DMS79 (cell line): ENCODE data around the gene KCNIP3.
A peak's percentile ranks its signal among the peaks of the same experiment; 100 is the strongest.

Source experiments
- DNase-seq: peaks from one replicate; lab custom pipeline; 2025; lab: John Stamatoyannopoulos, UW

The KCNIP3 gene

DNA sequence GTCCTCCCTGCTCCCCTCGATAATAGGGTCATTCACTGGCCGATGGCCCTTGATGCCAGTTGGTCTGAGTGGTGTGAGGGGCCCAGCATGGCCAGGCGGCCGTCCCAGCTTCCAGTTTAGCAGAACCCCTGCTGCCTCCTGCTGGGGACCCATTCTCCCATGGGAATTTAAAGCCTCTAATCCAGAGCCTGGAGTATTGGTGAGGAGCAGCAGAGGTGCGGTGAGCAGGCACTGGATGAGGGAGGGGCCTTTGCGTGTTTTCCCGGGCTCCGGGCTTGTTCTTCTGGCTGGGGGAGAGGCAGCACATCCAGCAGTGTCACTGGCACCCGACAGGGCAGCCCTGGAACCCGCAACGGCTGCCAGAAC is 17.4 kb downstream of the KCNIP3 start:
- no peak for DNase-seq

DNA sequence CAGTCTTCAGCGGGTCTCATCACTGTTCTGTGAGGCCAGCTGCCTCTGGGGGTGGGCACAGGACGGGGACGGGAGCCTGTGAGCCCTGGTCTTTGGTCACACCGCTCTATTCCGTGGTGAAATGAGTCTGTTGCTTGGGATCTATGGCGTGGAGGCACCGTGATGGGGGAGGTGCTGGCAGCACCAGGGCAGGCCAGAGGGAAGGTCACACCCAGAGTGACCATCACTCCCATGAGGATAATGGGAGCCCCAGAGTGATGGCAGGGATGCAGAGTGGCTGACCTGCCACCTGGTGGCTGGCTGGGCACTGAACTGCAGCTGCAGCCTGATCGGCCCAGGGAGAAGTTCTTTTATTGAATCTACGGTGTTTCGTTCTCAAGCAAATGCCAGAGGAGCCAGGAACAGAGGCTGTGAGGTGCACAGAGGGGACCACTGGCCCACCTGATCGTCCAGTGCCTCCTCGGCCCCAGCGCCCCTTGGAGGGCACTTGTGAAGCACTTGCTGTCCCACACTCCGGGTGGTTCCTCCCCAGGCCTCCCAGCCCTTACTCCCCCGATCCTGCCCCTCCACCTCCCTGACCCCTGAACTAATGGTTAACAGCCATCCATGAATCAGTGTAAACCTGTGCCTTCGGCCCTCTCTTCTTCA is 17.9 kb downstream of the KCNIP3 start:
- no peak for DNase-seq

DNA sequence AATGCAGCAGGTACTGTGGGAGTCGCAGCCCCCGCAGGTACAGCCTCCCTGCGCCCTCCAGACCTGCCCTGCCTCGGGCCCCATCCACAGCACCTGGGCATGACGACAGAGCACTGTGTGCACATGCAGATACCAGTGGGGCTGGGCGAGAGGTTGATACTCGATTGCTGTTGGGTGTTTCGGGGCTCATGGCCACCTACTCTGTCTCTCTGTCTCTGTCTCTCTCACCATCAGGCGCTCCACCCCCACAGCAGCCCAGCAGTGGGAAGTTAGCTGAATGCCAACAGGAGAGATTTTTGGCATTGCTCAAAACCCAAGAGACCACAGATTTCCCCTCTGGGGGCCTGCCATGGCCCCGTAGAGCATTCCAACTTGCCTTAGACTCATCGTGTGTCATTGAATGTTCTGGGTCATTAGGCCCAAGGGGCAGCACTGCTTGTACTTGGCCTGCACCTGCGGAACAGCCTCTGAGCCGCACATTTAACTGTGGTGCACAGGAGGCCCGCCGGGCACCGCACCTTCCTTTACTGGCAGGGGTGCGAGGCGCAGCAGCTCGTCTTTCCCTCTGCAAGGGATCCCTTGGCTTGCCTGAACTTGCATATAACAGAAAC is 18.8 kb downstream of the KCNIP3 start:
- DNase-seq, result no peak

DNA sequence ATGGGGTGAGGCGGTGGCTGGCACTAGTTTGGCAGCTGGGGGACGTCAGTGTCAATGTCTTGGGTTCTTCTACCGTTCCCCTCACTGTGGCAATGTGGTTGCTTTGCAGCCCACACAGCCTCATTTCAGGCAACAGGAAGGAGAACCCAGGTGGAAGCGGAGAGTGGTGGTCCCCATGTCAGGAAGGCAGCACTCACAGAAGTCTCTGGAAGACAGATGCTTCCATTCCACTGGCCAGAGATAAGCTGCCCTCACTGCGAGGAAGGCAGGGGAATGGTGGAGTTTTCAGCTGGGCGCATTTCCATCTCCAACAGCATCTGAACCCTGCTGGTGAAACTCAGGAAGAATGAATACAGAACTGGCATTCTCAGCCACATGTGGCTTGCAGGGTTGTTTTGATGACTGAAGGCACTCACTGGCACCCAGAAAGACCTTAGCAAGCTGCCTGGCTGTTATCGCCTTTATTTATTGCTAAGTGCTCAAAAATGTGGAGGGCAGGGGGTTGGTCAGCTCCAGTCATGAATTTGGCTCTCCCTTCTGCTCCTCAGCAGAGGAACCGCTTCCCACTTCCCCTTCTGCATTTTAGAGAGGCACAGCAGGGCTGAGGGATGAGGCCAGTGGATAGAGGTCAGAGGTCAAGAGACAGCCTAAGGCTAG is 19.4 kb downstream of the KCNIP3 start:
- DNase-seq, result no peak

DNA sequence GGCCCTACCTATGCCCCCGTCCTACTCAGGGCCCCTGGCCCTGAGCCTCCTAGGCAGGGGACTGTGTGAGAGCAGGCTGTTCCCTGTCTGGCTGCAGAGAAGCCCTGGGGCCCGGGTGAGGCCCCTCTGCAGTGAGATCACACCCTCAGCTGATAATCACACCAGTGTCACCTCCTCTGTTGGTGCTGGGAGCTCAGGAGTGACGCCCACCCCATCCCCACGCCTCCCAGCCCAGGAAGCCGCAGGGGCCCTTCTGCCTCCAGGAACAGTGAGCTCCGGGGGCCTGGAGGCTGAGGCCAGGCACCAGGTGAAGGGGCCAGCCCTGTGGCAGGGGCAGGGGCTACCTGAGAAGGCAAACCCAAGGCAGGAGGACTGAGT is 20.0 kb downstream of the KCNIP3 start:
- DNase-seq, result no peak

DNA sequence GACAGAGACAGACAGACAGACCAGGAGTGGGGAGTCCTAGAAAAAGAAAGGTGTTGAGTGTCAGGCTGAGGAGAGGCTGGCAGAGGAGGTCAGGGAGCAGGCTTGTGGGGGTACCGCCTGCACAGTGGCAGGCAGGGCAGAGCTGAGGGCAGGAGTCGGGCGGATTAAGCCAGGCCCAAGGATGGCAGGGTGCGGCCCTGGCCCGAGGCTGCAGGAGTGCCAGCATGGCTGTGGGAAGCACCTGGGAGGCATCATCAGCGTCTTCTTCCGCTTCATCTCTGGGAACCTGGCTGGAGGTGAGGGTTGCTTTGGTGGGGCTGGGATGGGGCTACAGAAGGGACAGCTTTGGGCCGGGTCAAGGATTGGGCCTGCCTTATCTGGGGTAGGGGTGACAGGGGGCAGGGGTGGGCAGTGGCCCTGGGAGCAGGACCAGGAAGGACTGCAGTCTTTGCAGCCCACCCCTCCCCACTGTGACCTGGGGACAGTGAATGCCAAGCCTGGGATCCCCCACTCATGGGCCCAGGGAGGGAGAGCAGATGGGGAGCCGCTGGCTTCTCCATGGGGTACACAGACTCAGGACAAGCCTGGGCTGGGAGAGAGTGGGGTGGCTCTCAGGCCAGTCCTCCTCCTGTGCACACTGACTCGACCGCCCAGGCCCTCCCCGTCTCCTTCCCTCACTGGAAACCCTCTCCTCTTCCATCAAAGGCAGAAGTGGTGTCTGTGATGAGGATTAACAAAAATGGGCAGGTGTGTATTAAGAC is 20.7 kb downstream of the KCNIP3 start:
- no peak for DNase-seq

DNA sequence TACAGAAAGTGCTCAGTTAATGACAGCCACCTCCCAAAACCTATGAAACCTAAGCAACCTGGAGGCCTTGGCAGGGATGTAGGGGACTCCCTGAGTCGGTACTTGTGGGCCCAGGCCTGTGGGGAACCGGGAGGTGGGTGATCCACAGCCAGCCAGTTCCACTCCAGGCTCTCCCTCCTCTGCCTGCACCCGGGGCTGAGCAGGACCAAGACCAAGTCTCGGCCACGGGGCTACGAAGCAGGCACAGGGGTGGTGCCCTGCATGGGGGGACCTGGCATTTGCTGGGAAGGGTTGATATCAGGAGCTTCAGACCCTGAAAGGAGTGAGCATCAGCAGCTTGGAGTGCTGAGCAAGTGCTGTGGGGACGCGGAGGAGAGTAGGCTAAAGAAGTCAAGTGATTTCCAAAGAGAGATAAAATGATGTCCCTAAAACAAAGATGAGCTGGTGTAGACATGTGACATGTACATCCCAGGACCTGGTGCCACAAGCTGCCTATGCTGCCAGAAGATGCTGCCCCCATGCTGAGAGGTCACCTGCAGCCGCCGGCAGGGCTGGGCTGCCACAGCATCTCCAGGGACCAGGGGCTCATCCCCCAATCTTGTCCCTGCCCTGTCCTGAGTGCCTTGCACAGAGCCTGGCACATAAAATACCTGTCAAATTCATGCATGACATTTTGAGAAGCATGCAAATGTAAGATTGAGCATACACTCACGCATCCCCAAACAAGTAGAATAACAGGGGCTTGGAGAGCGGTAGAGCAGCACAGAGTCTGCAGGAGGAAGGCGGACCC is 21.5 kb downstream of the KCNIP3 start:
- no peak for DNase-seq

DNA sequence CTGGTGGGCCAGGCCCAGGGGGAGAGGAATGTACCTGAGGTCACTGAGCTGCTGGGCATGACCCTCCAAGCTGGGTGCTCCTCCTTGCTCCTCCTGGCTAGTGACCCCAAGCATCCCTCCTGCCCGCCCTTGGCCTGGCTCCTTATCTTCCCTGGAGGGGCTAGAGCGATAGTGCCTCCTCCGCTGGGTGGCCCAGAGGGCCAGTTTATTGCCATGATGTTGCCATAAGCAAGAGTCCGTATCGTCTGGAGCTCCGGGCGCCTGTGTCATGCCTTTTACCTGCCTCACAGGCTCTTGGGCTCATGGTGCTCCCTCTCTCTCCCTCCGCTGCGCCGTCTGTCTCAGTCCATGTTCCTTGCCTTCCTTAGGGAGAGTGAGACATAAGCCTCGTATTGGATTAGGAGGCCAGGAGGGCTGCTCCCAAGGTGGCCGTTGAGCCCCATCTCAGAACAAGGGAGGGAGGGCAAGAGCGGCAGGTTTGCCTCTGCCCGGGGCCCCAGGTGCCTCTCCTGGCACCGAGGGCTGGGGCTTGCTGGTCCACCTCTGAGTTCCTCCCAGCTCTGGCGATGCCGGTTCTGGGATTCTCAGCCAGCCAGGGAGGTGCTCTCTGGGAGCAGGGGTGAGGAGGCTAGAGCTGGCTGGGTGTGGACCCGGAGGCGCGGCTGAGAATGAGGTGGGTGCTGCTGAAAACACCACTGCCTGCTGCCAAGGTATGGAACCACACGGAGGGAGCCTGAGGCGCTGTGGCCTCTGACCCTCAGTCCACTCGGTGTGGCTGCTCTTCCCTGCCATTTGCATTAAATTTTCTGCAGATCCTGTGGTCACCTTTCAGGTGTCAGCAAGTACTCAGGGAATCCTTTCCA is 22.6 kb downstream of the KCNIP3 start:
- DNase-seq, result no peak

DNA sequence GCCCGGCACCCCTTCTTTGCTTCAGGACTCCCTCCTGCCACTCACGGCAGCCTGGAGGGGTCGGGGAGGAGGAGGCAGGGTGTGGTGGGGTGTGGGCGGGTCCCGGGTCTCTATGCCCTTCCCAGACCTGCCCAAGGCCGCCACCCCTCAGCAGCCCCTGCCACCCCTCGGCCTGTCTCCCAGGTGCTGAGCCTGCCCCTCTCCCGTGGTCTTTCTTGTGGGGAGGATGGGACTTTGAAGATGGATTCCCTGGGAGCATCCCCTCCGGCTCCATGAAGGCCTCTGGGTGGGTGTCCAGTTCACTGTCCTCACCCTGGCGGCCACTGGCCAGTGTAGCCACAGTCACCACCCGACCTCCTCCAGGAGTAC is 23.2 kb downstream of the KCNIP3 start:
- no peak for DNase-seq

DNA sequence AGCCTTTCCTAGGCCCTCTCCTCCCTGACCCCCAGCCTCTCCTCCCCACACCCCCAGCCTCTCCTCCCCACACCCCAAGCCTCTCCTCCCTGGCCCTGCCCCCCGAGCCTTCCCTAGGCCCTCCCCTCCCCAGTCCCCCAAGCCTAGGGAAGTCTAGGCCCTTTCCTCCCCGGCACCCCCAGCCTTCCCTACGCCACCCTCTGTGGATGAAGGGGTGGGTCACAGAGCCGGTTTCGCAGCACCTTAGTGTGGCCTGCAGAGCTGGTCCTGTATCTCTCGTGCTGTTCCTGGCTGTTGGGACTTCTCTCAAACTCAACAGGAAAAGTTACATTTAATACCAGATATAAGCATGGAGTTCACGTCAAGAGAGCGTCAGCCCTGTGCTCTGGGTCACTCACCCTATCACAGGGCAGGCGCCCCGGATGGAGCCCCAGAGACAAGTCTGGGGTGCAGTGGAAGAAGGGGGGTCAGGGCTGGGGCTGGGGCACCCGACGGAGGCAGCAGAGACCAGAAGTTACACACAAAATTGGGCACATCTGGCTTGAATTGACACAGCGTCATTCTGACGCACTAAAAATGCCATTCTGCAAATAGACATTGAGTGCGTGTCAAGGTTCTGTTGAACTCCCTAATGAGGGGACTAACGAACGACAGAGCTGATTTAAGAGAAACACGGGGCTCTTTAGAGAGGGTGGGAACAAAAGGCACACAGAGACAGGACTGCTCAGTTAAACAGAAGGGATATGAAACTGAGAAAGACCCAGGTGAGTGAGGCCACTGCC is 24.0 kb downstream of the KCNIP3 start:
- DNase-seq, result no peak

DNA sequence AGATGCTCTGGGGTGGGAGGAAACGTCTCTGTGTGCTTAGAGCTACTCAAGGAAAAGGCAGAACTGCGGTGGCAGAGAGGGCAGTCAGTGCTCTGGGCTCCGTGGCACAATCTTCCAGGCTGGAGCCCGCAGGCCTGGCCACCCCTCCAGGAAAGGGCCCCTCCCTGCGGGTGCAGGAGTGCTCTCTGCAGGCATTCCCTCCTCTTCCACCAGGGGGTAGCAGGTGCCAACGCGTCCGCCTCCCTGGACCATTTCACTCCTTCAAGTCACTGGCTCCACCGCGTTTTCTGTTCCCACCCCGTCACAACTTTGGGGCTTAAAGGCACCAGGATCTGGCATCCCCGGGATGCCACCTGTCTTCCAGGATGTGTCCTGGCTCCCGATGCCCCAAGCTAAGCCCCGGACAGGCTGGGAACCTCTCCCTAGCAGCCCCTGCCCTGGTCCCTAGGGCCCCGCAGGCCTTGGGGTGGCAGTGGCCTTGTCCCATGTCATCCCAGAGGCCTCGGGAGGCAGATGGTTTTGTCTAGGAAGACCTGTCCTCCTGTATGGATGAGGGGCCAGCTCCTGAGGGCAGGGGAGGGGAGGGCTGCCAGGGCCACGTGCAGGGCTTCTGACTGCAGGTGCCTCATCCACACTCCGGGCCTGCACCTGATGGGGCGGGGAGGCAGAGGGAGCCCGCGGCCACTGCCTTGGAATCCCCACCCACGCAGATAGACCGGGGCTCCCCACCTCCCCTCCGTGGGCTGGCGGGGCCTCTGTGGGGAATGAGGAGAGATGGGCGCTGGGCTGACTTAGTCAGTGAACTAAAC is 26.4 kb downstream of the KCNIP3 start:
- DNase-seq, result peak; percentile 20

DNA sequence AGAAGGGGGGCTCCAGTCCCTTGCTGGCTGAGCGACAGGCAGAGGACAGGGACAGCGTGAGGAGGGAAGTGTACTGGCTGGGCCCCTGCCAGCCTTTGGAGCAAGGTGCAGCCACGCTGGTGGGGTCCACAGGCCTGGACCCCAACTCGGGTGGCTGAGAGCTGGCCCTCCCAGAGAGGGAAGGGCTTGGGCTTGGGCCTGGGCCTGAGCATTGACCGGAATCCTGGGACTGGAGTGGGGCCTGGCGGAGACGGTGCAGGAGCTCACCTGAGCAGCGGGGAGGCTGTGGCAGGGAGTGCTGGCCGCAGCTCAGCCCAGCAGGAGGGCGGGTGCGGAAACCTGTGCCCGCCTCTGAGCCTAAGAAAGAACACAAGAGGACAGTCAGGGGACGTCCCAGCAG is 27.9 kb downstream of the KCNIP3 start:
- DNase-seq, result no peak

DNA sequence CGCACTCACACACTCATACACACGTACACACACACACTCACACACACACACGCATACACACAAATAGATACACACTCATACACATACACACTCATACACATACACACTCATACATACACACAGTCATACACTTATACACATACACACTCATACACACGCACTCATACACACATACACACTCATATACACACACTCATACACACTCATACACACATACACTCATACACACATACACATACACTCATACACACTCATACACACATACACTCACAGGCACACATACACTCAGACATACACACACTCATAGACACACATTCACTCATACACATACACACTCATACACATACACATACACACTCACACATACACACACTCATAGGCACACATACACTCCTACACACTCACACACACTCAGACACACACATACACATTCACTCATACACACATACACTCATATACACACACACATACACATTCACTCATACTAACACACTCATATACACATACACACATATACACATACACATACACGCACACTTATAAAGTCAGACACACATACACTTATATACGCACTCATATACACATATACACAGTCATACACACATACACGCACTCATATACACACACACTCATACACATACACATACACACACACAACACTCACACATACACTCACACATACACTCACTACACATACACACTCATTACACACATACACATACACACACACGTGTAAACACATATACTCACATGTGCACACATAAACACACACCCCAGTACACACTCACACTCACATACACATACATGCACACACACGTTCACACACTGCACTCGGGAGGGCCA is 28.7 kb downstream of the KCNIP3 start:
- no peak for DNase-seq

DNA sequence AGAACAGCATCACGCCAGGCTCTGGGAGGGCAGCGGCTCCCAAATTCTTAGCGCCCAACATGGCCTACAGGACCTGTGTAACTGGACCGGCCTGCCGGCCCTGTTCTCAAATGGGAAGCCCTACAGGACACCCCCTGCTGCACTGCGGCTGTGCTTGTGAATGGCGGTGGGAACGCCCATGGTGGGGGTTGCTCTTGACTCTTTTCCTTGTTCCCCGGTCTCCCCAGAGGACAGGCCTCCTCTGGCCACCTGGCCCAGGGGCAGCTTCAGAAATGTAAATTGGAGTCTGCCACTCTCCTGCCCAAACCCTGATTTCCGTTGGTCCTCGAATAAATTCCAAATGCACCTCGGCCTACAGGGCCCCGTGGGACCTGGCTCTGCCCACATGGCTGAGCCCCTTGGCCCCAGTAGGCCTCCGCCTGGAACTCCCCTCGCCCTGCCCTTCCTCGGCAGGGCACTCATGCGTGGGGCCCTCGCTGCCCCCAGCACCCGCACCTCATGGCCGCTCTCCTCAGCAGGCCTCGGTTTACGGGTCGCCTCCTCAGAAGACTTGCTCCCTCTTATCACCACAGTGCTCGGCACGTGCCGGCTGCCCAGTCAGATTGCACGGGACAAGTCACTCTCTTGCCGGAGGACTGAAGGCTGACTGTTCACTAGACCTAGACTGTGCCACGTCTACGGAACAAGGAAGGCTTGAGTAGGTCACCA is 29.4 kb downstream of the KCNIP3 start:
- DNase-seq, result no peak

DNA sequence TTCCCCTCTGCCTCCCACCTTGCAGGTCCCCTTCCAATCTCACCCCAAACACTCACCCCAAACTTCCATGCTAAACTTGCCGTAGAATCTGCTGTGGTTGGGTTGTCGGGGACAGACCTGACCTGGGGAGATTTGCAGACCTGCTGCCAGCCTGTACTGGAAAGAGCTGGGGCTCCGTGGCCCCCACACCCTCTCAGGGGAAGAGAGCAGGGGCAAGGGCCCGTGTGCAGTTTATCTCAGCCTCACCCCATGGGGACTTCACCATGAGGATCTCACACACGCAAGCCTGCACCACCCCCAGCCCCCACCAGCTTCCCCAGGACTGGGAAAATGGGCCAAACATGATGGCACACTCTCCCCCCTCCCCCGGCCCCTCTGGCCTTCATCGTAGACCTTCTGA is 30.7 kb downstream of the KCNIP3 start:
- DNase-seq, result no peak

DNA sequence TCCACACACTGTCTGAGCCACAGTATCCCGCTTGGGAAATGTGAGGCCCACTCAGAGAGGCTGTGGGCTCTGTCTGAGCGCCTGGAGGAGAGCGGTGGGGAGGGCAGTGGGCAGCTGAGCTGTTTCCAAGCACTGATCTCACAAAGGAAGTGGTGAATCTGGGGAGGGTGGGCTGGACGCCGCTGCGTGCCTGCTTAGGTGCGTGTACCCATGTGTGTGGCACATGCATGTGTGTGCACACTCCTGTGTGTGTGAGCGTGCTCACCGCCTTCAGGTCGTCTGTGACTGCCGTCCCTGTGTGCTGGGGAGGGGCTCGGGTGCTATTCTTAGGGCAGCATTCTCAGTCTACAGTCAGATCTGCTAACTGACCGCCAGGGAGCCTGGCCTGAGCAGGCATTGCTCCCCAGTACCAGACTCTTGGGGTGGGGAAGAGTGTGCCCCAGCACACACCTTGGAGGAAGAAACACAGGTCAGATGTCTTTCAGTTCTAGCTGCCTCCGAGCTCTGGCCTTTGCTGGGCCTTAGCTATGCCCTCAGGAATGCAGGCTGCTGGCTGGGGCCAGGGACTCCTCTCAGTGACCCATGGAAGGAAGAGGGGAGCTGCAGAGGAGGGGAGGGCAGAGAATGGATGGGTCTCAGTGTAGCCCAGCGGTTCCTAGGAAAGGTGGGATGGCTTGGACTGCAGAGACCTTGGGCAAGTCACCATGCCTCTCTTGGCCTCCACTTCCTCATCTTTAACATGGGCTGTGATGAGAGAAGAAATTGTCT is 31.4 kb downstream of the KCNIP3 start:
- no peak for DNase-seq

DNA sequence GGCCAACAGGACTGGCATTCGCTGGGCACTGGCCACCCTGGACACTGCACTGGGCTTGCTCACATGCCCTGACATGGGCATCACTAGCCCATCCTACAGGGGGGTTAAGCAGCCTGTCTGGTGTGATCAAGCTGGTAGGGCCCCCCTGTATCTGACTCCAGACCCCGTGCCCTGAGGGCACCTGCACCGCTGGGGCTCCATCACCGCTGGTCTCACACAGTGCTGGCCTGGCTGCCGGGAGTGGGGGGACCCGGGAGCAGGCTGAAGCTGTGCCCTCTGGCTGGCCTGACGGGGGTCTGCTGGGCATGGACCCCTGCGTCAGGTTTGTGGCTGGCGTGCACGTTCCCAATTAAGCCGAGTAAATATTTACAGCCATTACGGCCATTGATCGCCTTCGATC is 32.3 kb downstream of the KCNIP3 start:
- DNase-seq, result no peak
